8988T (cell line): ENCODE measurements around the gene ARHGEF25.
"Not testable (repeated sequence)": the region's sequence is repeated elsewhere in the genome, so short reads cannot be mapped to it uniquely, and the experiment has no call there.

ENCODE experiments used
- DNase-seq: peaks from one replicate; pipeline ENCODE4 v3.0.0; 2011

The ARHGEF25 gene

DNA sequence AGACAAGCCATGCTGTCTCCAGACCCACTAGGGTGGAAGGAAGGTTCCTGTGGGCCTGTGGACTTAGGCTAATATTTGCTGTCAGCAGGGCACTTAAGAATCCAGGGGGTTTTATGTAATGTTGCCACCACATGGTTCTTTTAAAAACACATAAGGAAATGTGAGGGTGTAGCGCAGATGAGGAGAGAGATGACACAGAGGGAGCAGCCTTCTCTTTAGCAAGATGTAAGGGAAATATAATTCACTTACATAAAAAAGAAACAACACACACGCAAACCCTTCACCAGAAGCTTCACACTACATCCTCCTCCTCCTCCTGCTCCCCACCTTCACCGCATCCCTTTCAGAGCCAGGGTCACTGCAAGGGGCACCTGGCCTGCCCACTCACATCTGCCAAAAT lies 25.1 kb upstream of the ARHGEF25 start:
- no peak for DNase-seq

DNA sequence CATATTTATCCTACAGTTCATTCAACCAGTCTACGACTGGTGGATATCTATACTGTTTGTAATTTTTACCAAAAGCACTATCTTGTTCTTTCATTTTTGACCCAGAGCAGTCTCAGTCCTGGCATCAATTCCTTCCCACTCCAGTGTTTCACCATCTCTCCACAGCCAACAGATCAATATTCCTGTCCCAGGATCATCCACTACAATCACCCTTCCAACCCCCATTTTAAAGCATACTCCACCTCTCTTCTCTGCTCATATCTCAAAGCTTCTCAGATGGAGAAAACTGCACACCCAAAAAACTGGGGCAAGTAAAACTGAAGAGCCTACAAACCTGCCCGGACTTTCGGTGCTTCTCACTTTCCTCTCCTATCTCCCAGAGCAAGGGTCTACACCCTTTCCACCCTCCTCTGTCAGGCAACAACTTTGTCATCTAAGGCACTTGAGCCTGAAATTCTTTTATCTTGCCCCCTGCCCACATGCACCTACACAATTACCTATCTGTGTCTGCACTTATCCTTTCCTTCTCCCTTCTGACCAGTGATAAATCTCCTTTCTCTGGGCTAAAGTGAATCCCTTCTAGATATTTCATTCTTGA lies 24.3 kb upstream of the ARHGEF25 start:
- no peak for DNase-seq

DNA sequence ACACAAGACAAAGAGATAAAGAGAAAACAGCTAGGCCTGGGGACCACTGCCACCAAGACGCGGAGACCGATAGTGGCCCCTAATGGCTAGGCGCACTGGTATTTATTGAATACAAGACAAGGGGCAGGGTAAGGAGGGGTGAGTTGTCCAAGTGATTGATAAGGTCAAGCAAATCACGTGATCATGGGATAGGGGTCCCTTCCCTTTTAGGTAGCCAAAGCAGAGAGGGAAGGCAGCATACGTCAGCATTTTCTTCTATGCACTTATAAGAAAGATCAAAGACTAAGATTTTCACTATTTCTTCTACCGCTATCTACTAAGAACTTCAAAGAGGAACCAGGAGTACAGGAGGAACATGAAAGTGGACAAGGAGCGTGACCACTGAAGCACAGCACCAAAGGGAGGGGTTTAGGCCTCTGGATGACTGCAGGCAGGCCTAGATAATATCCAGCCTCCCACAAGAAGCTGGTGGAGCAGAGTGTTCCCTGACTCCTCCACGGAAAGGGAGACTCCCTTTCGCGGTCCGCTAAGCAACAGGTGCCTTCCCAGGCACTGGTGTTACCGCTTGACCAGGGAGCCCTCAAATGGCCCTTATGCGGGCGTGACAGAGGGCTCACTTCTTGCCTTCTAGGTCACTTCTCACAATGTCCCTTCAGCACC lies 22.2 kb upstream of the ARHGEF25 start:
- not testable (repeated sequence) for DNase-seq

DNA sequence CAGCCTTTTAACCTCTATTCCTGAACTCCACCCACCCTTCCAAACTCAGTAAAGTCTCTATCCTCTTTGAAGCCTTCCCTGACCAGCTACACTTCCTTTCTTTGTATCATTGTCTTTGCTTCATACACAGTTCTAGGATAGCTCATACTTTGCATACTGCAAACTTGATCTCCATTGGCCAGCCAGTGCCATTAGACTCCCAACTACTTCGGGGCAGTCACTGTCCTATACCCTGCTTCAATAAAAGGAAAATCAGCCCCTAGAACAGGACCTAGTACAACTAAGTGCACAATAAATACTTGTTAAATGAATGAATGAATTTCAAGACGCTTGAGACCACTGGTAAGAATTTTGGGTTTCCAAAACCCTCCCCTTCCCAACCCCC lies 20.8 kb upstream of the ARHGEF25 start:
- DNase-seq = no peak

DNA sequence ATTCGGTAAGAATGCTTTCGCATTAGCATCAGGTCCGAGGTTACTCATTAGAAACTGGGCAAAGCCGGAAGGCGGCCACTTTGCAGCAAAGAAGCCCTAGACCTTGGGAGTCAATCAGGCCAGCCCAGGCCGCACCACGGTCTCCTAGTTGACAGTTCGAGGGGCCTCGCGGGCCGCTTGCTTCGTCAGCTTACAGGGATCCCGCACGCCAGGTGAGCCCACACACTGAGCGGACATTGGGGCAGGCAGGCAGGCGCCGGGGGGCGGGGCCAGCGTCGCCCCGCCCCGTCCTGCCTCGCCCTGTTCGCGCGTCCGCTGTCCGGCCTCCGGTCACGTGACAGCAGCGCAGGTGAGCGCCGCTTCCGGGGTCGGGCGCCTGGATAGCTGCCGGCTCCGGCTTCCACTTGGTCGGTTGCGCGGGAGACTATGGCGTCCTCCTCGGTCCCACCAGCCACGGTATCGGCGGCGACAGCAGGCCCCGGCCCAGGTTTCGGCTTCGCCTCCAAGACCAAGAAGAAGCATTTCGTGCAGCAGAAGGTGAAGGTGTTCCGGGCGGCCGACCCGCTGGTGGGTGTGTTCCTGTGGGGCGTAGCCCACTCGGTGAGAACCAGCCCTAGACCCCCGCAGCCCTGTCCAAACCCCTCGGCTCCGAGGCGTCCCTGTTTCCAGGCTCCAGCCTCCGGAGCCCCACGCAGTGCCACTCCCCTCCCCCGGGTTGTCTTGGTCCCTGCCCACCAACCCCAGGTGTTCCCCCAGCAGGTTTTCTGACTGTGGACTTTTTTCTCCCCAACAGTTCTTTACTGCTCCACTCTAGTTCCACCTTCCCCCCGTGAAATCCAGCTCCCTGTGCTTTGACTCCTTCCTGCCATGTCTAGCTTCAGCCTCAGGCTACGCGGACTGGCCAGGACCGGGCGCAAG lies 20.1 kb upstream of the ARHGEF25 start, which contains the start of gene PIP4K2C:
Gene PIP4K2C, plus strand, starts transcription at position 329 of the 918 bp plus-strand sequence. Its CDS starts 98 bp downstream, at position 427.
- peak; percentile 77 for DNase-seq

DNA sequence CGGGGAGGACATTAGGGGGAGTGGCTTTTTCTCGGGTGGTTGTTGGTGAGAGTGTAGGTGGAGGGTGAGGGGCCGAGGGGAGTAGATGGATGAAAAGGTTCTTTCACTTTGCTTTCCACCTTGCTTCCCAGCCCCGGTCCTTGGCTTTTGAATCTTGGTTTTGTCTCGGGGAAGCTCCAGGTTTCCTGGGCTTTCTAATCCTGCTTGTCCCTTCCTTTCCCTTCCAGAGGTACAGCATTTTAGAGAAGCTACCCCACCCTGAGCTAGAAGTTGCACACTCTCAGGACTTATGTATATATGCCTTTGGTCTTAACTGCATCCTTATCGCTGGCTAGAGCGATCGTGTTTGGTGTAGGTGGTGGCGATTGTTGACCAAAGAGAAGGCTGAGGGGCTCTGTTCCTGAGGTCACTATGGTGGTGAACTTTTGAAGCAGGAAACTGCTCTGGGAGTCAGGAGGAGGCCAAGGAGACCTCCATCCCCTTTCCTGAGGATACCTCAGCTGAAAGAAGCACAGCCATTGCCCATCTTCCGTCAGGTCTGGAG lies 19.4 kb upstream of the ARHGEF25 start:
- no peak for DNase-seq

DNA sequence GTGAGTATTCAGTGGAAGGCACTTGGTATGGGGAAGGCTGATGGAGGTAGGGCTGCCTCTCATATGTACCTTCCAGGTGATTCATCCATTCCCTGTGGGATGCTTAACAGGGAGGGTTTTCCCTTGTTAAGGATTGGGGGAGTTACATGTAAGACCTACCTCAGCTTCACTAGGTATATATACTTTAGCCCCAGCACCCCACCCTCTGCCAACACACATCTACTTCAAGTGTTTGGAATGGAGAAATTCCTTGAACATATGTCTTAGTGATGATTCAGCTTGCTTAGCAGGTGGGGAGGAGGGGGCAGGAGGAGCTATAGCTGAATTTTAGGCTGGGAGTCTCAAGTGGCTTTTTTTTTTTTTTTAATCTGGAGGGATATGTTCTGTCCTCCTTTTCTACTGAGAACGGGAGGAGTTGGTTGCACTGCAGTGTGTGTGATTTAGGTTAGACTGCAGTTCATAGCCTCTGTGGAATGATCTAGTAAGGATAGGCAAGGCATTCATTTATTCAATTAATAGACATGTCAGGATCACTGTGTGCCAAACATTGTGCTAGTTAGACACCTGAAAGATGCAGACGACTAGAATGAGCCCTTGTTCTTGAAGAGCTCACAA lies 18.6 kb upstream of the ARHGEF25 start:
- DNase-seq = no peak

DNA sequence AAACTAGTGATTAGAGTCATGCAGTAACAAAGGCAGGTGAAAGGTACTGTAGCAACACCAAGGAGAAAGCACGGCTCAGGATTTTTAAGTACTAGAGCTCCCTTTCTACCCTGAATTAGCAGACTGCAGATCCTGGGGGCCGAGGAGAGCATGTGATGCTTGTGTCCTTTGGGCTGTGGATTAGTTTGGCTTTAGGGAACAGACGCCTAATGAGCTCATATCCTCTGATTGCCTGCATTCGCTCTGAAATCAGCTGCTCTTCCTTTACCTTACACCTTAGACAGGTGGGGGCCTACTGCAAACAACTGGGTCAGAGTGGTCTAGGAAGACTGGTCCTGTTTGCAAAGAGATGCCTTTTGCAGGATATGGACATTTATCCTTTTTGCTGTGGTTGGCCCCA lies 18.0 kb upstream of the ARHGEF25 start:
- no peak for DNase-seq

DNA sequence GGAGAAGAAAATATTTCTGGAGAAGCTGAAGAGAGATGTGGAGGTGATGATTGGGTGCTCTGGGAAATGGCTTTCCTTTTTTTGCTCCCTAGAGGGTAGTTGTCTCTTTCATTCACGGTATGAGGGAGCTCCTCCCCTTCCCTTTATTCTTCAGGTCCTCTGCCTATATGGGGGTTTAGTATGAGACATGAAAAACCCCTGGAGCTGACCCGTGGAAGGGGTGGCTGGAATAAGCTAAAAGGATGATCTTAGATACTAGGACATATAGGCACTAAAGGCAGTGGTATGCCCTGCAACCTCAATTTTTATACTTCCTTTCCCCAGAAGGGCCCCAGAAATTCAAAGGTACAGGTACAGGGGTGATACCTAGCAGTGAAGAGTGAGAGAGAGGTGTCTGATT lies 10.8 kb upstream of the ARHGEF25 start:
- no peak for DNase-seq

DNA sequence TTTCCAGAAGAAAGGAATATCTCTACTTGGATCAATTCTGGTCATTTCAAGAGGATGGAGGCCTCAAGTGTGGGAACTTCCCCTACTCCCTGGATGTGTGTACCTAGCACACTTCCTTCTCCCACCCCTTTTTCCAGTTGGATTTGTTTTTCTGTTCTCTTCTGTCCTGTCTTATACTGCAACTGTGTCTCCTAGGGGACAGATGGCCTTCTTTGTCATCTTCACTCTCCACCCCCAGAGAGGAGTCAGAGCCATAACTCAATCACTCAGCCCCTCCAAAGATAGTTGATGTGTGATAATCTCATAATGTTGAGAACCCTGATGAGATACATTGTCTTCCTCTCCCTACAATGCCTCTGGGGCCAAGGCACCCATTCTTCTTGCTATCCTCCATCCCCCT lies 8.7 kb upstream of the ARHGEF25 start:
- DNase-seq = no peak

DNA sequence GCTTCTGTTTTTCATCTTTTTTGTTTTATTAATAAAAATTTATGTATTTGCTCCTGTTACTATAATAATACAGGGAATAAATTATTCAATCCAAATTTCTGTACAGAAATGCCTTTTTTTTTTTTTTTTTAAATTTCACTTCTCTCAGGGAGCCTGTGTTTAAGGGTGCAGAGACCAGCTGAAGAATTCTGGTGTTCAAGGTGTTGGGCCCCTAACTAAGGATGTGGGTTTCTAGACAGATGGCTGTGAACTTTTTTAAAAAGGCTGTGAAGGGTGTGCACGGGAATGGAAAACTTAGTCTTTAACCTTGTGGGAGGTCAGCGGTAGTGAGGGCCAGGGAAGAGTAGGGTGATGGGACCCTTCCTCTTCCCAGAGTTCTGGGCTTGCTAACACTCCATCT lies 7.9 kb upstream of the ARHGEF25 start:
- no peak for DNase-seq

DNA sequence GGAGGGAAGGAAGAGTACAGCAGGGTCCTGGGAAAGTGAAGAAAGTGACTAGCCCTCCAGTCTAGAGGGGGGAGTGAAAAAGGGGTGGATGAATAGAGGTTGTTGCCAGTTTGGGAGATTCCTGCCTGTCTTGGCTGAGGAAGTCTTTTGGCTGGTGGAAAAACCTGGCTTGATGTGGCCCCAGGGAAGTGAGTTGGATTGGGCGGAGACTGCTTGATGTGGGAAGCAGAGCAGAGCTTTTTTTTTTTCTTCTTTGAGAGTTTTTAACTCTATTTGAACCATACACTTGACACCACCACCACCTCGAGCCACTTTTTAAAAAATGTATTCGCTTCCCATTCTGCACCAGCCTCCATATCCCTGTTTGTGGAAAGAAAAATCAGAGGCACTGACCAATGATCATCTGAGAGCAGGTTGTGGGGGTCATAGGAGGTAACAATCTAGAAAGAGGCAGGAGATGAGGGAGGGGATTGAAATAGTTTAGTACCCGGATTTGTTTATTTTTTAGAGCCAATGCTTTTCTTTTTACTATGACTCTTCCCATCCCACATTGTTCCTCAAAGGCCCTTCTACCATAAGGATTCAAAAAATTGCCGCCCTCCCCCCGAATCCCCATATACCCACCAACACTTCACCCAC lies 7.3 kb upstream of the ARHGEF25 start:
- no peak for DNase-seq

DNA sequence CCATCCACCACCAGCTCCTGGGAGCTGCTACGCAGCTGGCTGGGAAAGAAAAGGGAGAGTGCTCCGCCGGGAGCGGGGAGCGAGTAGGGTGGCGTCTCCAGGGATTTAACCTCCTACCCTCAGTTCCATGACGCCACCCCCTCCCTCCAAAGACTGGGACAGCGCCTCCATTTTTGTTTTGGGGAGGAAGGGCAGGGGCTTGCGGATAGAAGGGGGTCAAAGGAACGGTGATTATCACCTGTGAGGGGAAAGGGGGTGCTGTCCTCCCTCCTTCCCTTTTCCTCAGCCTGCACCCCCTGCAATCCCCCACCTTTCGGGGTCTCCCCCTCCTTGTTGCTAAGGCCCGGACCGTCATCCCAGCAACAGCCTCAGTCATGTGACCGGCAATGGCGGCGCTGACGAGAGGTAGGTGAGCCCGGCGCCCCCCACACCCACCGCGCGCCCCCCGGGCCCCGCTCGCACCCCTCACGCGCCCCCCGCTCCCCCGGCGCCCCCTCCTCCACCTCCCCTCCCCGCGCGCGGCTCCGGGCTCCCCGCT lies 6.7 kb upstream of the ARHGEF25 start, which contains the start of gene DTX3:
Gene DTX3, plus strand, starts transcription at position 371 of the 538 bp plus-strand sequence. CDS start 1,694 bp downstream, outside the sequence.
- no peak for DNase-seq

DNA sequence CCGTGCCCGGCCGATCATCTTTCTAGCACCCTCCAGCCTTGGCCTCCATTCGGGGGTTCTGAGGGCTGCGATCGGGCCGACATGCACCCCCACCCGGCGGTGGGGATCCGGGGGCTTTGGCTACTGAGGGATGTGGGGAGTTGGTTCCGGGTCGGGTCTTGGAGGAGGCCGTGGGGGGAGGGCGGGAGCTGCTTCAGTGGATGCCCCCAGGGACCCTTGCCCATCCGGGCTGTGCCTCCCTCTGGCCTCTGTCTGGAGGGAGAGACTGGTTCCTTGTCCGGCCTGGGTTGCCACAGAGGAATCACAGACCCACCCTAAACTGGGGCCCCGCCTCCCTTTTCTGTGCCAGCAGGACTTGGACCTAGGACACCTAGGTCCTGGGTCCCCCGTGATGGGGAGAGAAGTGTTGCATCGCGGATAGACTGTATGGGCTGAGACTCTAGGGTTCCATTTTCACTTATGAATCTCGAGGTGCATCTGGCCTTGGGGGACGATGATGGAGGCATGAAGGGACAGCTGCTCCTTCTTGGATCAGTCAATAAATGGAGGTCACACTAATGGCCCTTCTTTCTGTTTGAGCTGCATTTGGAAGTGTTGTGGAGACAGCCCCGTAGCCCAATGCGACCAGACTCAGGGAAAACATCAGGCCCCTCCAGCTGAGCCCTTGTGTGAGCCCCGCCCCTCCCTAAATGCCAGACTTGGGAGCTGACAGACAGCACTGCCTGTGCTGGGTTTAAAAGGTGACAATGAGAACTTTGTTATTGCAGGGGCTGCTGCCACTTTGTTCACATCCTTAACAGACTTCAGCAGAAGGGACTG lies 6.0 kb upstream of the ARHGEF25 start:
- DNase-seq = no peak

DNA sequence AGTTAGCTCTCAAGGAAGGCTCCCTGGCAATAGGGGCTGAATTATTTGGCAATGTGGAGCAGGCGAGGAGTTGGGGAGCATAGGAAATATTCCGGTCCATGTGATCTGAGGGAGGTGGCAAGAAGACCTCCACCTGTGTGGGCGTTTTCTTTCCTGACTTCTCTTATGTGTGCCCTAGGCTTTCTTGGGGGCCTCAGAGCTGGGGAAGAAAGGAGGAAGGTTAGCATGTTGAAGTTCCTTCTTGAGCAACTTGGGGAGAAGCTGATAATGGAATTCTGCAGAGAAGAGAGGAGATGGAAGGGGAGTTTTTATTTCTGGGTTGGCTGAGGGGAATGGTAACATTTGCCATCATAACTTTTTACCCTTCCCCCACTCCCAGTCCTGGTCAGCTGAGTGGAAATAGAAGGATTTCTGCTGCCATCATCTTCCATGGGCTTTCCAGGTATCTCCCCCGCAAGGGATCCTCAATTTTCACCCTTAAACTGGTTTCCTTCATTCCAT lies 5.4 kb upstream of the ARHGEF25 start:
- no peak for DNase-seq

DNA sequence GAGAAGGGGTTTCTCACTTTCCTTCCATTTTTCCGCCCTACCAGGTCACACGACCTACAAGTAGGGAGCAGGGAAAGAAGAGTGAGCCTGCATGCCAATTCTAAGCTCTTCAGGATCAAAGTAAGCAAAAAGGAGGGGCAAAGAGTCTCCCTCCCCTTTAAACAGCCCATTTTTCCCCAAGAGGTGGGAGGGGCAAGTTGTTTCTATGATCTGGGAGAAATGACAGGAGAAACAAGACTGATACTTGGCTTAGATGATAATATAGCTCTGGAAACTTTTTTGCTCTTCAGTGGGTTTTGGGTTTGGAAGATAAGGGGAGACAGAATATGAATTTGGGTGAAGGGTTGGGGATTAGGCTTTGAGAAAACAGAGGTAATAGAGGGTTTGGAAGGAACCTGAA lies 4.8 kb upstream of the ARHGEF25 start:
- DNase-seq = no peak

DNA sequence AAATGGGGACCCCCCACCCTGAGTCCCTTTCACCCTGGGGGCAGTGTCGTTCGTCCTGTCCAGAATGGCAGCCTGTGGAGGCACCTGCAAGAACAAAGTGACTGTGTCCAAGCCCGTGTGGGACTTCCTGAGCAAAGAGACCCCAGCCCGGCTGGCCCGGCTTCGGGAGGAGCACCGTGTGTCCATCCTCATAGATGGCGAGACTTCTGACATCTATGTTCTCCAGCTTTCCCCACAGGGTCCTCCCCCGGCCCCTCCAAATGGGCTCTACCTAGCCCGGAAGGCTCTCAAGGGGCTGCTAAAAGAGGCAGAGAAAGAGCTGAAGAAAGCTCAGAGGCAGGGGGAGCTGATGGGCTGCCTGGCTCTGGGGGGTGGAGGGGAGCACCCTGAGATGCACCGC lies 4.4 kb upstream of the ARHGEF25 start:
- no peak for DNase-seq

DNA sequence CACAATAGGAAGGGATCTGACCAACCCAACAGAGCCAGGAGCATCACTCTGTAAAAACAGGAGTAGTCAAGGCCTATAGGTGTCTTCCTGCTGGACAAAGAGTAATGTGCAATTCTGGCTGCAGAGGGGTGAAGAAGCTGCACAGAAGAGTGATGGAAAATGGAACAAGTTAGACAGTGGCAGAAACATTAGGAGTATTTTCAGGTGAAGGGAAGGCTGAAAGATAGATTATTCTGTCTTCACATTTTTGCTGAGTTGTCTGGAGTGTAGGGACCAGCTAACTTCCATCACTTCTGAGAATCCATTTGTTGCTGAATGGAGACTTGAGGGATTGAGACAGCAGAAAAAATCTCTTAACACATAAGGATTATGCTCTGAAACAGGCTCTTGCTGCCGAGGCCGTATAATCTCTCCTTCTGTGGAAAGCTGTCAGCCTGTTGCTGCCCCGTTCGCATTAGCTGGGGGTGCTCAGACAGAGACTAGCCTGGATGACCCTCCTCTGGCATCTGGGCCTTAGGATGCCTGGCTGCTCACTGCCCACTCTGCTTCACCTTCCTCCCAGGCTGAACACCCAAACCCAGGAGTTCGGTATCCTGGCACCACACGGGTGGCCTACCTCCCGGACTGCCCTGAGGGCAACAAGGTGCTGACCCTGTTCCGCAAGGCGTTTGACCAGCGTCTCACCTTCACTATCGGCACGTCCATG lies 3.1 kb upstream of the ARHGEF25 start:
- DNase-seq = no peak

DNA sequence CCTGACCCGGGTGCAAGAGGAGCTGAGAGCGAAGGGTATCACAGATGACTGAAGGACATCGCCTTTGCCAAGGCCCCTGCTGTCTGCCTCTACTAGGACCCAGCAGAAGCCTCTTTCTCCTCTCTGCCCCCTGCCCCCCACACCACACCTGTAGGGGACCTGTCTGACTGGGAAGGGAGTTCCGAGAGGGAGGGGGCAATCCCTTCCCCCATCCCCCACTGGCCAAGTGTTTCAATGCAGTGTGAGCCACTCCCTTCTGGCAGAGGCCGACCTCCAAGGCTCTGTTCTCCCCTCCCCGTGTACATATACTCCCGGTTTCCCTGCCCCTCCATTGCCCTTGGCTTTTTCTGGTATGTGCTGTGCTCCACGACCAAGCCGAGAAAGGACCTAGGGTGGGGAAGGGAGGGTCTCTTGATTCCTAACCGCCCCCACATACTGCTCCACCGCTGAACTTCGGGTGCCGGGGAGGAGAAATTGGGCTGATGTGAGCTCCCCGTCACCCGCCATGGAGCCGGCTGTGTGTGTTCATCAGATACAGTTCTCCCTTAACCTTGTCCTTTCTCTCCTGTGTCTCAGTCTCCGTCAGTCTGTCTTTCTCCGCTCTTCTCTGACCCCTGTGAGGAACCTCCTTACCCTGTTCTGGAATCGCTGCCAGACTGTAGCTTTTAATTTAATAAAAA lies 2.0 kb upstream of the ARHGEF25 start:
- no peak for DNase-seq
